Right lobe of liver (tissue), 6 donors: Measurements from ENCODE around the gene GDF2. TPM values are rescaled to one million over a fixed set of nuclear protein-coding genes. Genes with fewer than 3 reads are reported as not detected.

Experiments
- ATAC-seq, 4 donors: fragments of 200-7000 bp; cut with Tn5 transposase; one replicate each; pipeline ENCODE4 v1.9.1; 2020; ENCODE audit warnings: mild to moderate bottlenecking in 4 of 4, moderate library complexity in 4 of 4
- DNase-seq, 3 donors: peaks; one replicate each; pipeline ENCODE4 v3.0.0-alpha.2; 2020
- H3K27ac ChIP-seq, 3 donors: fragments of 200-600 bp; one replicate each; pipeline ENCODE4 v1.8.0; 2022
- H3K27me3 ChIP-seq, 2 donors: fragments of 200-600 bp; one replicate each; pipeline ENCODE4 v1.8.0; 2022
- H3K36me3 ChIP-seq, 4 donors: fragments of 200-600 bp; sonication (generic) in 1 of 4; one replicate each; pipeline versions ENCODE4 v1.5.1 to v1.8.0; 2017 to 2022; ENCODE audit warnings: control low read depth in 1 of 4
- H3K4me1 ChIP-seq, 4 donors: fragments of 200-600 bp; sonication (generic) in 1 of 4; one replicate each; pipeline versions ENCODE4 v1.5.1 to v1.8.0; 2017 to 2022; ENCODE audit warnings: control low read depth in 1 of 4
- H3K4me3 ChIP-seq, 3 donors: fragments of 200-600 bp; one replicate each; pipeline ENCODE4 v1.8.0; 2022
- H3K9me3 ChIP-seq, 4 donors: fragments of 200-600 bp; sonication (generic) in 1 of 4; one replicate each; pipeline versions ENCODE4 v1.5.1 to v1.8.0; 2017 to 2022; ENCODE audit warnings: control low read depth in 1 of 4
- CTCF ChIP-seq, 4 donors: fragments of 200-600 bp in 3 of 4; fragments of 450-650 bp in 1 of 4; IDR thresholded peaks; one replicate each; pipeline versions ENCODE4 v1.5.1 to v1.8.0; 2016 to 2022; ENCODE audit warnings: antibody characterized with exemption in 4 of 4, mild to moderate bottlenecking in 2 of 4
- POLR2A ChIP-seq: fragments of 450-650 bp; IDR thresholded peaks from one replicate; pipeline ENCODE4 v1.6.1; 2017; ENCODE audit warnings: antibody characterized with exemption, mild to moderate bottlenecking
- WGBS: methylation state at CpG from one replicate; pipeline ENCODE4 v1.1.6; 2018; ENCODE audit warnings: low coverage, low lambda C conversion rate; ENCODE audit not compliant: insufficient coverage; ENCODE audit errors: missing lambda C conversion rate; 5-methylcytosine and 5-hydroxymethylcytosine counted together
- intact Hi-C, 2 donors: fragments of 100-400 bp; cut with DNase I; formaldehyde crosslinking; loops; one replicate each; pipeline versions ENCODE4 v1.11.2 to v1.14.1; 2022
- total RNA-seq, 6 experiments: library from RNA; depleted of rRNA in 2 of 6; stranded (reverse); fragments of >200 nt in 2 of 6; fragmentation: NEBNext Ultra II Directional in 3 of 6; extraction: Animal tissue kit (Norgen Biotek cat#: 25700) in 3 of 6; gene quantifications; one replicate each; pipeline versions ENCODE4 v1.1.0 to v1.2.4, GENCODE V29; 2016 to 2023
- donor health status: DM: no; HTN: yes; CAD: no.
- donor health status: DM: no; HTN: no; CAD: no.
- donor health status: DM: no; HTN: no; CAD: no.
- donor health status: DM: no; HTN: yes; CAD: no.
- donor health status: DM: no; HTN: yes; CAD: no.

GDF2 gene
- total RNA-seq, 6 experiments from 2014 or later: 4.5 to 15.9 (median 9.7) TPM

- peak in 1 of 3 donors; percentile 25 for DNase-seq
- intact Hi-C loops: no loop called here
- TF ChIP-seq POLR2A (no peak), CTCF (IDR thresholded peaks at IDR 0.05) (no peak)
- no peak overlapping the region for H3K27ac ChIP-seq
- no peaks in the 10 kb centered on the region for H3K9me3 ChIP-seq
- no peak for ATAC-seq
- no peaks in the 10 kb centered on the region for H3K27me3 ChIP-seq
- H3K4me3 ChIP-seq: no peak overlapping the region
- no peaks in the 10 kb centered on the region for H3K36me3 ChIP-seq
- 55% methylated on average over 9 of the region's 9 CpGs for WGBS
- H3K4me1 ChIP-seq: no peaks in the 10 kb centered on the region
These were observed 47.1 kb downstream of the GDF2 start for GRCh38 chr10:47369251-47369894.

GRCh38 chr10:47370015-47370767 lies 47.9 kb downstream of the GDF2 start:
- H3K9me3 ChIP-seq: no peaks in the 10 kb centered on the region
- no peak overlapping the region for H3K27ac ChIP-seq
- TF ChIP-seq POLR2A (no peak), CTCF (IDR thresholded peaks at IDR 0.05) (no peak)
- intact Hi-C loops: no loop called here
- no peaks in the 10 kb centered on the region for H3K4me1 ChIP-seq
- 94% methylated on average over 10 of the region's 11 CpGs for WGBS
- H3K27me3 ChIP-seq: no peaks in the 10 kb centered on the region
- DNase-seq (peak in 1 of 3 donors; percentile 22), ATAC-seq (no peak)
- no peaks in the 10 kb centered on the region for H3K36me3 ChIP-seq
- H3K4me3 ChIP-seq: no peak overlapping the region

GRCh38 chr10:47370878-47371277 lies 48.6 kb downstream of the GDF2 start:
- intact Hi-C loops: no loop called here
- H3K27ac ChIP-seq: no peak overlapping the region
- DNase-seq (peak in 1 of 3 donors; percentile 22), ATAC-seq (no peak)
- H3K4me1 ChIP-seq: no peaks in the 10 kb centered on the region
- no peaks in the 10 kb centered on the region for H3K27me3 ChIP-seq
- WGBS: 88% methylated on average over 7 of the region's 7 CpGs
- TF ChIP-seq POLR2A (no peak), CTCF (IDR thresholded peaks at IDR 0.05) (no peak)
- H3K4me3 ChIP-seq: no peak overlapping the region
- no peaks in the 10 kb centered on the region for H3K36me3 ChIP-seq
- H3K9me3 ChIP-seq: no peaks in the 10 kb centered on the region

GRCh38 chr10:47371629-47372485 lies 49.6 kb downstream of the GDF2 start:
- 67% methylated on average over 5 of the region's 7 CpGs for WGBS
- H3K4me1 ChIP-seq: no peaks in the 10 kb centered on the region
- H3K27ac ChIP-seq: no peak overlapping the region
- DNase-seq (peak in 1 of 3 donors; percentile 12), ATAC-seq (no peak)
- H3K9me3 ChIP-seq: no peaks in the 10 kb centered on the region
- H3K36me3 ChIP-seq: no peaks in the 10 kb centered on the region
- no peak overlapping the region for H3K4me3 ChIP-seq
- TF ChIP-seq POLR2A (no peak), CTCF (IDR thresholded peaks at IDR 0.05) (no peak)
- no peaks in the 10 kb centered on the region for H3K27me3 ChIP-seq
- intact Hi-C loops: no loop called here
